Measurements from ENCODE around the gene C11orf21. TPM values are rescaled to one million over a fixed set of nuclear protein-coding genes. Genes with fewer than 3 reads are reported as not detected.

C11orf21 gene
- total RNA-seq, 4 donors from 2014 or later, result 1.1 to 9.9 (median 1.3) TPM; not detected in 1

DNA sequence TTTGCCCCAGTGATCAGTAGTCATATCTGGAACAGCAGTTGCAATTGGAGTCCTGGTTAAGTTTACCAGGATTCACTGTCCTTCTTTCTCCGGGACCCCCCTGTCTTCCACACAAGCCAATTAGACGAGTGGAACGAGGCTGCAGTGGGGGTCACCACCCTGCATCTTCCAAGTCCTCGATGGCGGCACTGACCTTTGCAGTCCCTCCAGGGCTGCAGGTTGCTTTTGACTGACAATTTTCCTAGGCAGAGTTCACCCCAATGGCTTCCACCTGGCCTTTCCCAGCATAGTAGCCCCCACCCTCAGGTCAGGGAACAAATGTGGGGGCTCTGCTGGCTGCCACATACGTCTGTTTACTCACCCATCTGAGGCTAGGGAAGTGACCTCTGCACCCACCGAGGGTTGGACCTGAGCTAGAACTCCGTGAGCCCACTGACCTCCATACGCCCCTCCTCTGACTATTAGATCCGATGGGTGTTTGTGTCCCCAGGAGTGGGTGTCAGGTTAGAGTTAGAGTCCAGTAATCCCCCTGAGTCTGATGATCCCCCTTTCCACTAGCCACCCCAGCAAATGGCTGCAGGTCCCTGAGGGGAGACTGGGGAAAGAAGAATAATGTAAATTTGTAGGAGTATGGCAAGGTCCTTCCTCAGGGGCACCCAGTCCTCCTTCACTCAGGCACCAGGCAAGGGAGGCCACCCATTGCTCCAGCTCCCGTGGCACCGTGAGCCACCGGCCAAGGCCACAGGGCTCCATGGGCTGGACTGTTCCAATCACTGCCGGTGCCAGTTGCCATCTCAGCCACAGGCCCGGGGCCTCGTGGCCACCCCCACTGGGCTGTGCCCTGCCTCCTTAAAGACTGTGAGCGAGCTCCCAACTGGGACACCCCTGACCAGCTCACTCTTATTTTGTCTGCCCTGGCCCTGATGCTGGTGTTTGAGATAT is 5.5 kb downstream of the C11orf21 start:
- H3K27ac ChIP-seq, result no peak overlapping the region
- no peak for TF ChIP-seq POLR2A (IDR thresholded peaks at IDR 0.05)
- TF ChIP-seq, protein P1, sequence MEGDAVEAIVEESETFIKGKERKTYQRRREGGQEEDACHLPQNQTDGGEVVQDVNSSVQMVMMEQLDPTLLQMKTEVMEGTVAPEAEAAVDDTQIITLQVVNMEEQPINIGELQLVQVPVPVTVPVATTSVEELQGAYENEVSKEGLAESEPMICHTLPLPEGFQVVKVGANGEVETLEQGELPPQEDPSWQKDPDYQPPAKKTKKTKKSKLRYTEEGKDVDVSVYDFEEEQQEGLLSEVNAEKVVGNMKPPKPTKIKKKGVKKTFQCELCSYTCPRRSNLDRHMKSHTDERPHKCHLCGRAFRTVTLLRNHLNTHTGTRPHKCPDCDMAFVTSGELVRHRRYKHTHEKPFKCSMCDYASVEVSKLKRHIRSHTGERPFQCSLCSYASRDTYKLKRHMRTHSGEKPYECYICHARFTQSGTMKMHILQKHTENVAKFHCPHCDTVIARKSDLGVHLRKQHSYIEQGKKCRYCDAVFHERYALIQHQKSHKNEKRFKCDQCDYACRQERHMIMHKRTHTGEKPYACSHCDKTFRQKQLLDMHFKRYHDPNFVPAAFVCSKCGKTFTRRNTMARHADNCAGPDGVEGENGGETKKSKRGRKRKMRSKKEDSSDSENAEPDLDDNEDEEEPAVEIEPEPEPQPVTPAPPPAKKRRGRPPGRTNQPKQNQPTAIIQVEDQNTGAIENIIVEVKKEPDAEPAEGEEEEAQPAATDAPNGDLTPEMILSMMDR (IDR thresholded peaks at IDR 0.05), result no peak
- DNase-seq, result peak in 1 of 3 donors; percentile 33

GRCh38 chr11:2294926-2295290 is 6.8 kb downstream of the C11orf21 start:
- Histone ChIP-seq H3K4me1 (no peaks in the 10 kb centered on the region), H3K4me3 (no peak overlapping the region), H3K27me3 (no peaks in the 10 kb centered on the region), H3K9me3 (no peaks in the 10 kb centered on the region), H3K36me3 (no peaks in the 10 kb centered on the region), H3K27ac (no peak overlapping the region)
- TF ChIP-seq, protein P1 (IDR thresholded peaks at IDR 0.05), result no peak
- no peak for TF ChIP-seq POLR2A (IDR thresholded peaks at IDR 0.05)
- DNase-seq, result peak in 2 of 3 donors; percentile 31 to 40

More for the DNA sequence above, 5.5 kb downstream of the C11orf21 start:
- H3K27me3 ChIP-seq, result no peaks in the 10 kb centered on the region
- no peak overlapping the region for H3K4me3 ChIP-seq
- H3K36me3 ChIP-seq, result no peaks in the 10 kb centered on the region
- H3K9me3 ChIP-seq, result no peaks in the 10 kb centered on the region
- peaks cover 0 to 10% (median 3%) of the 10 kb centered on the region in 4 donors for H3K4me1 ChIP-seq

DNA sequence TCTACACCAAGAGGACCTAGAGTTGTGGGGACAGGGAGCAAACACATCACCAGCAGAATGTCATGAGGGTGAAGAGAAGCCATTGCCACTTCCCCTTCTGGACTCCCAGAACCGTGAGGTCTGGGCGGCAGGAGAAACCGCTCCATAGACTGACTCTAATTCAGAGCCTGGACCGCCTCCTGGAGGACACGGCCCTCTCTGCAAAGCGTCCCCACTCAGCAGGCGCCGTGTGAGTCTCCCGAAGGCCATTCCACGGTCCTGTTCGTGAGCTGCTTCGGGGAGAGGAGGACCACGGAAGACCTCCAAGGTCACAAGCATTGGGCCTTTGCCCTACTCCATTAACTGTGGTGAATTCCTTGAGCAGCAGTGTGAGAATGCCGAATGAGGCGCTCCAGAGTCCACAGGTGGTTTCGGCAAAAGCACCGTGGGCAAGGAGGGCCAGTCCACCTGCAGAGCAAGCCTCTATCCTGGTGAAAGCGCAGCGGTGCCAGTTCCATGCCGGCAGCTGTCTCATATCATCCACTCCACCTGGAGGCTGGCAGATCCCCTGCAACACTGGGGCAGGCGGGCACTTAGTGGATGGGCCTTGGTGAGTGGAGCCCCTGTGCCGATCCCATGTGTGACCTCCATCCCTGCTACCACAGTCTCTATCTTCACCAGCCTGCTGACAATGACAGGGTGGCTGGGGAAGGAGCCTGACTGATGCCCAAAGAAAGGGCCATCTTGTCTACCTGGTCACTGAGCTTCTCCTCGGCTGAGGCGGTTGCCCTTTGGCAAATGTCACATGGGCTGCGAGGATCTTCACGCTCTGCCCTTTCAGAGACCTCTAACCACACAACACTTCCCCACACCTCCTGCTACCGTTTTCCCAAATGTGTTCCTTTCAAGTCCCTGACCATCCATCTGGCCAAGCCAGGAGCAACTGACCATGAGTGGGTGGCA is 7.5 kb downstream of the C11orf21 start:
- DNase-seq, result peak in 2 of 3 donors; percentile 40 to 50
- no peaks in the 10 kb centered on the region for H3K36me3 ChIP-seq
- no peaks in the 10 kb centered on the region for H3K9me3 ChIP-seq
- H3K4me3 ChIP-seq, result no peak overlapping the region
- TF ChIP-seq, protein P1 (IDR thresholded peaks at IDR 0.05), result peak in 1 of 6 experiments; percentile 11
- no peak for TF ChIP-seq POLR2A (IDR thresholded peaks at IDR 0.05)
- H3K27ac ChIP-seq, result no peak overlapping the region
- H3K27me3 ChIP-seq, result no peaks in the 10 kb centered on the region
- no peaks in the 10 kb centered on the region for H3K4me1 ChIP-seq

DNA sequence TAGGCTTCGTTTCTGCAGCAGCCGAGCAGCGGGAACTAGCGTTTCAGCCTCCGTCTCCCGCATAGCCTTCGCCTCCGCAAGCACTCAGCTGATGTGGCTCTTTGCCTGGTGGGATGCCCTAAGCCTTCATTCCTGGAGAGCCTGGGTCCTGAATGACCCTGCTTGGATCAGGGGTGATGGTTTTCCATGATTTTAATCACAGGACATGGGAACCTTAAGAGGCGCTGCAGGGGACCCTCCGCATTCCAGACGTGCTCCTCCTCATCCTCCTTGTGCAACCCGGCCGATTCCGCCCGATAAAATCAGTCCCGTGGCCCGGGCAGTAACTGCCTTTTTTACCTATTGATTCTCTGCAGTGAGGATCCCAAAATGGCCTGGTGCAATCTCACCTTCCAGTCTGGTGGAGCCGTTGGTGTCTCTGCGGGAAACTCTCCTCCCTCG is 8.2 kb downstream of the C11orf21 start:
- no peak for TF ChIP-seq POLR2A (IDR thresholded peaks at IDR 0.05)
- TF ChIP-seq, protein P1 (IDR thresholded peaks at IDR 0.05), result no peak
- Histone ChIP-seq H3K27me3 (no peaks in the 10 kb centered on the region), H3K36me3 (no peaks in the 10 kb centered on the region), H3K27ac (no peak overlapping the region), H3K4me1 (no peaks in the 10 kb centered on the region), H3K9me3 (no peaks in the 10 kb centered on the region), H3K4me3 (no peak overlapping the region)
- peak in 1 of 3 donors; percentile 39 for DNase-seq

GRCh38 chr11:2290351-2290841 is 11.3 kb downstream of the C11orf21 start:
- peak in 1 of 3 donors; percentile 31 for DNase-seq
- no peak overlapping the region for H3K4me3 ChIP-seq
- no peaks in the 10 kb centered on the region for H3K4me1 ChIP-seq

More at GRCh38 chr11:2290351-2290841, 11.3 kb downstream of the C11orf21 start:
- Histone ChIP-seq H3K36me3 (no peaks in the 10 kb centered on the region), H3K27me3 (no peaks in the 10 kb centered on the region), H3K27ac (no peak overlapping the region), H3K9me3 (no peaks in the 10 kb centered on the region)
- TF ChIP-seq, protein P1 (IDR thresholded peaks at IDR 0.05), result no peak
- no peak for TF ChIP-seq POLR2A (IDR thresholded peaks at IDR 0.05)
